22Rv1 (cell line): Measurements from ENCODE around the gene ERG.

Experiments used
- CTCF ChIP-seq: fragments of 450-650 bp; IDR thresholded peaks from 2 replicates; pipeline ENCODE4 v1.5.1; 2017; ENCODE audit warnings: mild to moderate bottlenecking
- ZFX ChIP-seq: fragments of 450-650 bp; IDR thresholded peaks from 2 replicates; pipeline ENCODE4 v1.6.1; 2017; ENCODE audit warnings: antibody characterized with exemption, borderline replicate concordance

- TF ChIP-seq CTCF (no peak), ZFX (no peak)
Measured at GRCh38 chr21:38489729-38490128, 8.5 kb downstream of the ERG start.
